Hepatocyte (in vitro differentiated cells): ENCODE results near the gene NUPR2. TPM values are rescaled to one million over a fixed set of nuclear protein-coding genes. Genes with fewer than 3 reads are reported as not detected.
"Not testable (repeated sequence)": the region's sequence is repeated elsewhere in the genome, so short reads cannot be mapped to it uniquely, and the experiment has no call there.

Experiments used
- DNase-seq: peaks from one replicate; pipeline ENCODE4 v3.0.0-alpha.2; 2016; ENCODE audit warnings: low spot score
- H2AFZ ChIP-seq: fragments of 200-600 bp; sonication (generic); 2 replicates; pipeline ENCODE4 v1.6.0; 2016; ENCODE audit warnings: antibody characterized with exemption, mild to moderate bottlenecking
- H3K27ac ChIP-seq: fragments of 200-600 bp; sonication (generic); 2 replicates; pipeline ENCODE4 v1.5.1; 2016; ENCODE audit warnings: mild to moderate bottlenecking
- H3K27me3 ChIP-seq: fragments of 200-600 bp; sonication (generic); 2 replicates; pipeline ENCODE4 v1.6.1; 2016
- H3K36me3 ChIP-seq: fragments of 200-600 bp; sonication (generic); replicated peaks from 2 replicates; pipeline ENCODE4 v1.5.1; 2016; ENCODE audit warnings: low read depth; ENCODE audit not compliant: insufficient read depth
- H3K4me1 ChIP-seq: fragments of 200-600 bp; sonication (generic); 2 replicates; pipeline ENCODE4 v1.5.1; 2016; ENCODE audit warnings: mild to moderate bottlenecking, moderate library complexity; ENCODE audit not compliant: insufficient read depth
- H3K4me2 ChIP-seq: fragments of 200-600 bp; sonication (generic); 2 replicates; pipeline ENCODE4 v1.6.0; 2016
- H3K4me3 ChIP-seq: fragments of 200-600 bp; sonication (generic); 2 replicates; pipeline ENCODE4 v1.5.1; 2016; ENCODE audit warnings: mild to moderate bottlenecking
- H3K79me2 ChIP-seq: fragments of 200-600 bp; sonication (generic); 2 replicates; pipeline ENCODE4 v1.6.0; 2017; ENCODE audit warnings: mild to moderate bottlenecking
- H3K9me2 ChIP-seq: fragments of 200-600 bp; sonication (generic); replicated peaks from 2 replicates; pipeline ENCODE4 v1.6.0; 2017; ENCODE audit warnings: mild to moderate bottlenecking; ENCODE audit not compliant: insufficient read depth
- H3K9me3 ChIP-seq: fragments of 200-600 bp; sonication (generic); 2 replicates; pipeline ENCODE4 v1.5.1; 2016; ENCODE audit warnings: low read depth, mild to moderate bottlenecking
- H4K20me1 ChIP-seq: fragments of 200-600 bp; sonication (generic); 2 replicates; pipeline ENCODE4 v1.6.0; 2016; ENCODE audit warnings: mild to moderate bottlenecking; ENCODE audit not compliant: insufficient read depth, poor library complexity, severe bottlenecking
- EZH2 ChIP-seq: fragments of 200-600 bp; sonication (generic); IDR thresholded peaks from 2 replicates; pipeline ENCODE4 v1.6.1; 2016; ENCODE audit warnings: antibody characterized with exemption, mild to moderate bottlenecking, borderline replicate concordance
- EZH2phosphoT487 ChIP-seq: fragments of 200-600 bp; sonication (generic); IDR thresholded peaks from one replicate; pipeline ENCODE4 v1.6.1; 2018; ENCODE audit warnings: antibody characterized with exemption, mild to moderate bottlenecking, low read depth, moderate library complexity; ENCODE audit not compliant: unreplicated experiment, severe bottlenecking
- WGBS: methylation state at CpG from one replicate; pipeline ENCODE4 v1.1.6; 2016; ENCODE audit warnings: low lambda C conversion rate; ENCODE audit errors: missing lambda C conversion rate; 5-methylcytosine and 5-hydroxymethylcytosine counted together
- polyA plus RNA-seq: library from polyadenylated mRNA; unstranded; fragments of >200 nt; fragmentation: Nextera tagmentation; extraction: Ambion mirVana; gene quantifications from 2 replicates; pipeline ENCODE4 v1.2.1, GENCODE V29; 2016
- total RNA-seq: library from RNA; depleted of rRNA; stranded (reverse); fragments of >200 nt; gene quantifications from 2 replicates; pipeline ENCODE4 v1.2.3, GENCODE V29; 2014
- TF ChIP-seq, protein P1 (sequence below): fragments of 200-600 bp; sonication (generic); IDR thresholded peaks from 2 replicates; pipeline ENCODE4 v1.5.1; 2016; ENCODE audit warnings: antibody characterized with exemption, mild to moderate bottlenecking; ENCODE audit not compliant: poor library complexity

NUPR2 gene
- total and polyA plus RNA-seq, 2 experiments from 2014 or later: not detected

DNA sequence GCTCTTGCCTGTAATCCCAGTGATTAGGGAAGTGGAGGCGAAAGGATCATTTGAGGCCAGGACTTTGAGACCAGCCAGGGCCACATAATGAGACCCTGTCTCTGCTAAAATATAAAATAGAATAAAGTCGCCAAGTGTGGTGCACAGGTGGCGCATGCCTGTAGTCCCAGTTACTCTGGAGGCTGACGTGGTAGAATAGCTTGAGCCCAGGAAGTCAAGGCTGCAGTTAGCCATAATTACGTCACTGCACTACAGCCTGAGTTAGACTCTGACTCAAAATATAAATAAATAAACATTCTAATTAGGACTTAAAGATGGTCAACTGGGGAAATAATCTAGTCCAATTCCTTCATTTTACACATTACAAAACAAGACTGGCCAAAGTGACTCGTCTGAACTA, 10.7 kb downstream of the NUPR2 start:
- no peaks in the 10 kb centered on the region for H4K20me1 ChIP-seq
- H3K27me3 ChIP-seq: no peaks in the 10 kb centered on the region
- H3K27ac ChIP-seq: peak overlapping the region; percentile 83
- TF ChIP-seq, protein P1, sequence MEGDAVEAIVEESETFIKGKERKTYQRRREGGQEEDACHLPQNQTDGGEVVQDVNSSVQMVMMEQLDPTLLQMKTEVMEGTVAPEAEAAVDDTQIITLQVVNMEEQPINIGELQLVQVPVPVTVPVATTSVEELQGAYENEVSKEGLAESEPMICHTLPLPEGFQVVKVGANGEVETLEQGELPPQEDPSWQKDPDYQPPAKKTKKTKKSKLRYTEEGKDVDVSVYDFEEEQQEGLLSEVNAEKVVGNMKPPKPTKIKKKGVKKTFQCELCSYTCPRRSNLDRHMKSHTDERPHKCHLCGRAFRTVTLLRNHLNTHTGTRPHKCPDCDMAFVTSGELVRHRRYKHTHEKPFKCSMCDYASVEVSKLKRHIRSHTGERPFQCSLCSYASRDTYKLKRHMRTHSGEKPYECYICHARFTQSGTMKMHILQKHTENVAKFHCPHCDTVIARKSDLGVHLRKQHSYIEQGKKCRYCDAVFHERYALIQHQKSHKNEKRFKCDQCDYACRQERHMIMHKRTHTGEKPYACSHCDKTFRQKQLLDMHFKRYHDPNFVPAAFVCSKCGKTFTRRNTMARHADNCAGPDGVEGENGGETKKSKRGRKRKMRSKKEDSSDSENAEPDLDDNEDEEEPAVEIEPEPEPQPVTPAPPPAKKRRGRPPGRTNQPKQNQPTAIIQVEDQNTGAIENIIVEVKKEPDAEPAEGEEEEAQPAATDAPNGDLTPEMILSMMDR: no peak
- TF ChIP-seq EZH2 (no peak), EZH2phosphoT487 (no peak)
- WGBS: 63% methylated on average over 6 of the region's 6 CpGs
- peaks cover 10% of the 10 kb centered on the region for H3K79me2 ChIP-seq
- no peaks in the 10 kb centered on the region for H3K4me1 ChIP-seq
- DNase-seq: no peak
- peak overlapping the region; percentile 64 for H3K4me3 ChIP-seq
- H2AFZ ChIP-seq: no peak overlapping the region
- peak overlapping the region; percentile 64 for H3K4me2 ChIP-seq
- no peaks in the 10 kb centered on the region for H3K9me2 ChIP-seq
- H3K9me3 ChIP-seq: no peaks in the 10 kb centered on the region
- no peaks in the 10 kb centered on the region for H3K36me3 ChIP-seq

DNA sequence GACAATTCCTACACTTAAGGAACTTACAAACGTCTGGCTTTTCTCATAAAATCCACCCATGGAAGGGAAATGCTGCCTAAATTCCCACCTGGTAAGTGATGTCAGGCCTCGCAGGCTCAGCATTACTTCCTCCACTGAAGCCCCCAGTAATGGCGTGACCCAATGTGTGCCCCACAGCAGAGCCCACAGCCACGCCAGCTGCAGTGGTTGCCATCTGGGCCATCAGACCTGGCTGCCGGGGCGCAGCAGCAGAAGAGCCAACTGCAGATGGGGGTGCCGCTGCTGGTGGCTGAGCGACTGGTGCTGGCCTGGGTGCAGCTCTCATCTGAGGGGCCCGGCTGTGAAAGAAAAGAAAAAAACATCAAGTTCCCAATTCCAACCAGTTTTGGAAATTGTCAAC, 12.1 kb downstream of the NUPR2 start:
- H3K27ac ChIP-seq, H3K9me3 ChIP-seq, H4K20me1 ChIP-seq, H3K27me3 ChIP-seq, H3K4me2 ChIP-seq, H3K9me2 ChIP-seq, H3K36me3 ChIP-seq, H2AFZ ChIP-seq, H3K4me1 ChIP-seq, H3K4me3 ChIP-seq, DNase-seq: not testable (repeated sequence)
- WGBS: 88% methylated on average over 9 of the region's 9 CpGs
- H3K79me2 ChIP-seq: peaks cover 10% of the 10 kb centered on the region

DNA sequence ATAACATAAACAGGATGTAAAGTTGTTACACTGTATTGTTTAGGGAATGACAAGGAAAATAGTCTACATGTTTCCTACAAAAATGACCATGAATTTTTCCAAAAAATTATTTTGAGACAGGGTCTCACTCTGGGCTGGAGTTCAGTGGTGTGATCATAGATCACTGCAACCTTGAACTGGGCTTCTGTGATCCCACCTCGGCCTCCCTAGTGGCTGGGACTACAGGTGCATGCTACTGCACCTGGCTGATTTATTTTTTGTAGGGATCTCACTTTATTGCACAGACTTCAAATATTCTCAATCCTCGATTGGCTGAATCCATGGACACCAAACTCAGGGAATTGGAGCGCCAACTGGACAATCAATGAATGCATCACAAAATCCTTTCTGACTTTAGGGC, 16.6 kb downstream of the NUPR2 start:
- Histone ChIP-seq H3K9me2 (no peaks in the 10 kb centered on the region), H3K4me3 (no peak overlapping the region), H3K27me3 (no peaks in the 10 kb centered on the region), H3K4me1 (no peaks in the 10 kb centered on the region), H3K27ac (no peak overlapping the region), H4K20me1 (no peaks in the 10 kb centered on the region), H3K79me2 (no peaks in the 10 kb centered on the region), H3K9me3 (no peaks in the 10 kb centered on the region), H3K4me2 (no peak overlapping the region), H3K36me3 (no peaks in the 10 kb centered on the region), H2AFZ (no peak overlapping the region)
- TF ChIP-seq, protein P1: no peak
- no peak for TF ChIP-seq EZH2
- no peak for TF ChIP-seq EZH2phosphoT487
- WGBS: 79% methylated on average over 3 of the region's 3 CpGs
- DNase-seq: no peak

DNA sequence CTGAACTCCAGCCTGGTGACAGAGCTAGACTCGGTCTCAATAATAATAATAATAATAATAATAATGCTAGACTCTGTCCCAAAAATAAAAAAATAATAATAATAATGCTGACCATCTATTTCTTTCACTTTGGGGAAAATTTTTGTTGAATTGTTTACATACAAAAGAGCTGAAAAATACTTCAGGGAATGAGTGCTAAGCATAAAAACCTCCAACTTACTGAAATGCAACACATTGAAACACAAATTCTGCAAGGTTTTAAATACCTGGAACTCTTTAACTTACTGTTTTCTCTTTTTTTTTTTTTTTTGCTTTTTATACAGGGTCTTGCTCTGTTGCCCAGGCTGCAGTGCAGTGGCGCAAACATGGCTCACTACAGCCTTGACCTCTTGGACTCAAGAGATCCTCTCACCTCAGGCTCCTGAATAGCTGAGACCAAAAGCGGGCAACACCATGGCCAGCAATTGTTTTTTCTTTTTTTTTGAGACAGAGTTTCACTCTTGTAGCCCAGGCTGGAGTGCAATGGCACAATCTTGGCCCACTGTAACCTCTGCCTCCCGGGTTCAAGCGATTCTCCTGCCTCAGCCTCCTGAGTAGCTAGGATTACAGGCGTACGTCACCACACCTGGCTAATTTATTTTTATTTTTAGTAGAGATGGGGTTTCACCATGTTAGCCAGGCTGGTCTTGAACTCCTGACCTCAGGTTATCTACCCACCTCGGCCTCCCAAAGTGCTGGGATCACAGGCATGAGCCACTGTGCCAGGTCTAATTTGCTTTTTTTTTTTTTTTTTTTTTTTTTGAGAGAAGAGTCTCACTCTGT, 17.8 kb downstream of the NUPR2 start:
- H3K27me3 ChIP-seq, H2AFZ ChIP-seq, H3K27ac ChIP-seq, H3K9me3 ChIP-seq, H3K79me2 ChIP-seq, H3K36me3 ChIP-seq, H4K20me1 ChIP-seq, H3K9me2 ChIP-seq, H3K4me2 ChIP-seq, H3K4me3 ChIP-seq, H3K4me1 ChIP-seq, DNase-seq: not testable (repeated sequence)
- 98% methylated on average over 8 of the region's 8 CpGs for WGBS
